ENCODE measurements around the gene STK38L. TPM values are rescaled to one million over a fixed set of nuclear protein-coding genes. Genes with fewer than 3 reads are reported as not detected.

The STK38L gene
- total RNA-seq, 1 donor: 5.4 TPM

- DNase-seq (ENCODE audit: low read depth in 2 of 3, low spot score in 2 of 3): no peak
Measured at GRCh38 chr12:27274706-27275105, 30.6 kb downstream of the STK38L start.

GRCh38 chr12:27276275-27276674 is 32.2 kb downstream of the STK38L start:
- no peak for DNase-seq (ENCODE audit: low read depth in 2 of 3, low spot score in 2 of 3)

GRCh38 chr12:27277846-27278260 is 33.8 kb downstream of the STK38L start:
- no peak for DNase-seq (ENCODE audit: low read depth in 2 of 3, low spot score in 2 of 3)

GRCh38 chr12:27279826-27280225 is 35.7 kb downstream of the STK38L start:
- DNase-seq (ENCODE audit: low read depth in 2 of 3, low spot score in 2 of 3): no peak

GRCh38 chr12:27280412-27280811 is 36.3 kb downstream of the STK38L start:
- DNase-seq (ENCODE audit: low read depth in 2 of 3, low spot score in 2 of 3): no peak

- no peak for DNase-seq (ENCODE audit: low read depth in 2 of 3, low spot score in 2 of 3)
Measured at GRCh38 chr12:27282754-27283153, 38.7 kb downstream of the STK38L start.

- no peak for DNase-seq (ENCODE audit: low read depth in 2 of 3, low spot score in 2 of 3)
Measured at GRCh38 chr12:27284021-27284420, 39.9 kb downstream of the STK38L start.

GRCh38 chr12:27284751-27285150 is 40.7 kb downstream of the STK38L start:
- DNase-seq (ENCODE audit: low read depth in 2 of 3, low spot score in 2 of 3): no peak

GRCh38 chr12:27285403-27285802 is 41.3 kb downstream of the STK38L start:
- DNase-seq (ENCODE audit: low read depth in 2 of 3, low spot score in 2 of 3): no peak

GRCh38 chr12:27289414-27289813 is 45.3 kb downstream of the STK38L start:
- DNase-seq (ENCODE audit: low read depth in 2 of 3, low spot score in 2 of 3): no peak

GRCh38 chr12:27290501-27291168 is 46.5 kb downstream of the STK38L start:
- DNase-seq (ENCODE audit: low read depth in 2 of 3, low spot score in 2 of 3): no peak

GRCh38 chr12:27291862-27292261 is 47.8 kb downstream of the STK38L start:
- DNase-seq (ENCODE audit: low read depth in 2 of 3, low spot score in 2 of 3): no peak

- DNase-seq (ENCODE audit: low read depth in 2 of 3, low spot score in 2 of 3): no peak
Measured at GRCh38 chr12:27292718-27293117, 48.6 kb downstream of the STK38L start.

GRCh38 chr12:27293463-27293862 is 49.4 kb downstream of the STK38L start:
- DNase-seq (ENCODE audit: low read depth in 2 of 3, low spot score in 2 of 3): no peak

GRCh38 chr12:27296674-27297073 is 52.6 kb downstream of the STK38L start:
- DNase-seq (ENCODE audit: low read depth in 2 of 3, low spot score in 2 of 3): no peak

- DNase-seq (ENCODE audit: low read depth in 2 of 3, low spot score in 2 of 3): peak in 1 of 3 donors; percentile 19
Measured at GRCh38 chr12:27297566-27297965, 53.5 kb downstream of the STK38L start.

GRCh38 chr12:27299102-27299501 is 55.0 kb downstream of the STK38L start:
- no peak for DNase-seq (ENCODE audit: low read depth in 2 of 3, low spot score in 2 of 3)

GRCh38 chr12:27300226-27300625 is 56.1 kb downstream of the STK38L start:
- DNase-seq (ENCODE audit: low read depth in 2 of 3, low spot score in 2 of 3): no peak

GRCh38 chr12:27303139-27304111 is 59.3 kb downstream of the STK38L start:
- DNase-seq (ENCODE audit: low read depth in 2 of 3, low spot score in 2 of 3): no peak

GRCh38 chr12:27304856-27305255 is 60.8 kb downstream of the STK38L start:
- no peak for DNase-seq (ENCODE audit: low read depth in 2 of 3, low spot score in 2 of 3)

GRCh38 chr12:27305673-27306456 is 61.8 kb downstream of the STK38L start:
- peak in 2 of 3 donors; percentile 32 to 71 for DNase-seq (ENCODE audit: low read depth in 2 of 3, low spot score in 2 of 3)

Measured in hematopoietic multipotent progenitor cell (in vitro differentiated cells).